Hepatocyte (in vitro differentiated cells): ENCODE data around the gene ASS1.

Experiments used
- CTCF ChIP-seq: fragments of 200-600 bp; sonication (generic); IDR thresholded peaks from 2 replicates; pipeline ENCODE4 v1.5.1; 2016; ENCODE audit warnings: antibody characterized with exemption, mild to moderate bottlenecking; ENCODE audit not compliant: poor library complexity
- EZH2 ChIP-seq: fragments of 200-600 bp; sonication (generic); IDR thresholded peaks from 2 replicates; pipeline ENCODE4 v1.6.1; 2016; ENCODE audit warnings: antibody characterized with exemption, mild to moderate bottlenecking, borderline replicate concordance
- EZH2phosphoT487 ChIP-seq: fragments of 200-600 bp; sonication (generic); IDR thresholded peaks from one replicate; pipeline ENCODE4 v1.6.1; 2018; ENCODE audit warnings: antibody characterized with exemption, mild to moderate bottlenecking, low read depth, moderate library complexity; ENCODE audit not compliant: unreplicated experiment, severe bottlenecking

- TF ChIP-seq CTCF: no peak
- TF ChIP-seq EZH2: no peak
- no peak for TF ChIP-seq EZH2phosphoT487
Measured at GRCh38 chr9:130508218-130508617, 63.5 kb downstream of the ASS1 start.
